Tibial nerve (tissue), 4 donors: ENCODE results near the gene JMJD6. TPM values are rescaled to one million over a fixed set of nuclear protein-coding genes. Genes with fewer than 3 reads are reported as not detected.

Experiments
- DNase-seq, 2 donors: peaks; one replicate each; pipeline ENCODE4 v3.0.0-alpha.2; 2019; ENCODE audit warnings: low spot score in 2 of 2
- H3K27ac ChIP-seq, 4 donors: fragments of 200-600 bp; sonication (generic) in 3 of 4; one replicate each; pipeline ENCODE4 v1.5.1; 2017 to 2019; ENCODE audit warnings: mild to moderate bottlenecking in 1 of 4
- H3K27me3 ChIP-seq, 2 donors: fragments of 200-600 bp; sonication (generic) in 1 of 2; one replicate each; pipeline versions ENCODE4 v1.5.1 to v1.6.0; 2017 to 2019
- H3K36me3 ChIP-seq, 3 donors: fragments of 200-600 bp; sonication (generic); one replicate each; pipeline ENCODE4 v1.5.1; 2018 to 2019
- H3K4me1 ChIP-seq, 4 donors: fragments of 200-600 bp; sonication (generic) in 3 of 4; one replicate each; pipeline ENCODE4 v1.5.1; 2017 to 2019
- H3K4me3 ChIP-seq, 4 donors: fragments of 200-600 bp; sonication (generic) in 3 of 4; one replicate each; pipeline ENCODE4 v1.5.1; 2017 to 2019; ENCODE audit warnings: mild to moderate bottlenecking in 1 of 4, moderate library complexity in 1 of 4
- H3K9me3 ChIP-seq, 4 donors: fragments of 200-600 bp; sonication (generic) in 3 of 4; one replicate each; pipeline ENCODE4 v1.5.1; 2017 to 2019
- EP300 ChIP-seq, 2 donors: sonication (generic); formaldehyde crosslinking; IDR thresholded peaks; one replicate each; pipeline ENCODE4 v1.6.1; 2017; ENCODE audit warnings: antibody characterized with exemption in 2 of 2, mild to moderate bottlenecking in 1 of 2
- POLR2A ChIP-seq, 2 donors: fragments of 450-650 bp; IDR thresholded peaks; one replicate each; pipeline ENCODE4 v1.6.1; 2017; ENCODE audit warnings: antibody characterized with exemption in 2 of 2, mild to moderate bottlenecking in 2 of 2, moderate library complexity in 2 of 2
- WGBS, 2 donors: methylation state at CpG; one replicate each; pipeline ENCODE4 v1.1.5; 2018; 5-methylcytosine and 5-hydroxymethylcytosine counted together
- total RNA-seq, 4 donors: library from RNA; depleted of rRNA; stranded (reverse); fragments of >200 nt; gene quantifications; one replicate each; pipeline ENCODE4 v1.1.0, GENCODE V29; 2016
- TF ChIP-seq, protein P1 (sequence below), 5 experiments: fragments of 200-600 bp in 3 of 5; fragments of 450-650 bp in 2 of 5; sonication (generic) in 3 of 5; IDR thresholded peaks; one replicate each; pipeline ENCODE4 v1.5.1; 2016 to 2019; ENCODE audit warnings: antibody characterized with exemption in 5 of 5, mild to moderate bottlenecking in 3 of 5, moderate library complexity in 2 of 5

The JMJD6 gene
- total RNA-seq, result 10 to 100 TPM; 14.0 to 45.0 (median 34.2) TPM

DNA sequence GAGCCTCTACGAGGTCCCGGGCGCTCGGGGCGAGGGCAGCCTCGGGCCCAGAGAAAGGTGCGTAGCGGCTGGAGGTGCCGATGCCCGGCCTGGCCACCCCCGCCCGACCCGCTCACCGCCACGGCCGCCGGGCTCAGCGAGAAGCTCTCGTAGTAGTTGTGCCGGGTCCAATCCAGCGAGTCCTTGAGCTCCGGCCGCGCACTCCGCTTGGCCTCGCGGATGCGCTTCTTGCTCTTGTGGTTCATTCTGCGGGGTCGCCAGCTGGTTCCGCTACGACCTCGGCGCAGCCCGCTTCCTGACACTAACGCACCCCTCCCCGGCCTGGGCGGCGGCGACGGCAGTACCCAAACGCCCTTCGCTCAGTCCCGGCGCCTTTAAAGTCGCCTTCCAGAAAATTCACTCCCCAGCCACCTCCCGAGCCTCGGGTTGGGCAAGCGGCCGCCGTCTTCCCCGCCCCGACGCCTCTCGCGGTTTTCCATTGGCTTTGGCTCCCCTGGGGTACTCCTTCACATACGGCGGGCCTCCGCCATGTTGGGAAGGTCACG, at the start of gene JMJD6:
TSS of gene JMJD6 (minus strand) at position 376 of the 545 bp plus-strand sequence. CDS start at position 245, 131 bp downstream.
- peaks cover 0 to 75% (median 34%) of the 10 kb centered on the region in 4 donors for H3K4me1 ChIP-seq
- WGBS, 2 donors, result 1% methylated on average over 30 to 42 of the region's 60 CpGs
- peaks cover 3 to 53% (median 11%) of the 10 kb centered on the region in 3 donors for H3K36me3 ChIP-seq

DNA sequence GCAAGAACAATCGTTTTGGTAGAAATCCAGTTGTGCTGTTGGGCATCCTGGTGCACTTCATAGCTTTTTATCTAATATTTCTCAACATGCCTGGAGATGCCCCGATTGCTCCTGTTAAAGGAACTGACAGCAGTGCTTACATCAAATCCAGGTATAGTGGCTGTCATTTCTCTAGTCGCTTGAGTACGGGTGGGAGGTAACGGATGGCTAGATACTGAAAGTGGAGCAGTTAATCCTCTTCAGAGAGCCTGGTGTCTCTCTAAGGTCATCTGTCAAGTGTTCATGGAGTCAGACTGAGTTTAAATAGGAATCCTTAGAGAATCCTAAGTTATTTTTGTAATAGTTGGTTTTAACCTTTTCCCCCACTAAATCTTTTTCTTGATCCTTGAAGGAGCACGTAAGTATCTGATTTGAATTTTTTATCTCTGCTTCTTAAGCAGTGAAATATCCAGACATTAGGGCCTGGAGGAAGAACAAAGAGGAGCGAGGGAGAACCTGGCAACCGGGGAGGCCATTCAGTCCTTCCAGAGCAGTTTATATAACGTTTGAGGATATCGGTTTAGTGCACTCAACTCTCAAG, 48.7 kb upstream of the JMJD6 start:
- no peaks in the 10 kb centered on the region for H3K9me3 ChIP-seq
- peaks cover 0 to 97% (median 12%) of the 10 kb centered on the region in 3 donors for H3K36me3 ChIP-seq
- DNase-seq, result no peak
- no peak overlapping the region for H3K4me3 ChIP-seq
- peaks cover 0 to 7% (median 0%) of the 10 kb centered on the region in 4 donors for H3K4me1 ChIP-seq
- WGBS, 2 donors, result 83 to 84% methylated on average over 10 of the region's 10 CpGs
- H3K27me3 ChIP-seq, result no peaks in the 10 kb centered on the region
- TF ChIP-seq, protein P1, sequence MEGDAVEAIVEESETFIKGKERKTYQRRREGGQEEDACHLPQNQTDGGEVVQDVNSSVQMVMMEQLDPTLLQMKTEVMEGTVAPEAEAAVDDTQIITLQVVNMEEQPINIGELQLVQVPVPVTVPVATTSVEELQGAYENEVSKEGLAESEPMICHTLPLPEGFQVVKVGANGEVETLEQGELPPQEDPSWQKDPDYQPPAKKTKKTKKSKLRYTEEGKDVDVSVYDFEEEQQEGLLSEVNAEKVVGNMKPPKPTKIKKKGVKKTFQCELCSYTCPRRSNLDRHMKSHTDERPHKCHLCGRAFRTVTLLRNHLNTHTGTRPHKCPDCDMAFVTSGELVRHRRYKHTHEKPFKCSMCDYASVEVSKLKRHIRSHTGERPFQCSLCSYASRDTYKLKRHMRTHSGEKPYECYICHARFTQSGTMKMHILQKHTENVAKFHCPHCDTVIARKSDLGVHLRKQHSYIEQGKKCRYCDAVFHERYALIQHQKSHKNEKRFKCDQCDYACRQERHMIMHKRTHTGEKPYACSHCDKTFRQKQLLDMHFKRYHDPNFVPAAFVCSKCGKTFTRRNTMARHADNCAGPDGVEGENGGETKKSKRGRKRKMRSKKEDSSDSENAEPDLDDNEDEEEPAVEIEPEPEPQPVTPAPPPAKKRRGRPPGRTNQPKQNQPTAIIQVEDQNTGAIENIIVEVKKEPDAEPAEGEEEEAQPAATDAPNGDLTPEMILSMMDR (IDR thresholded peaks at IDR 0.05), result no peak
- TF ChIP-seq POLR2A (IDR thresholded peaks at IDR 0.05) (no peak), EP300 (IDR thresholded peaks at IDR 0.05) (no peak)
- no peak overlapping the region for H3K27ac ChIP-seq

More for the DNA sequence above, at the start of gene JMJD6:
- peak; percentile 92 for DNase-seq
- Histone ChIP-seq H3K4me3 (peak within 1 kb of the TSS; percentile 65 to 90 (median 86)), H3K27me3 (no peaks in the 10 kb centered on the region), H3K9me3 (no peaks in the 10 kb centered on the region), H3K27ac (peak within 1 kb of the TSS; percentile 95 to 100 (median 99))
- peak; percentile 71 to 98 for TF ChIP-seq EP300 (IDR thresholded peaks at IDR 0.05)
- TF ChIP-seq, protein P1 (IDR thresholded peaks at IDR 0.05), result peak in 1 of 5 experiments; percentile 14
- peak; percentile 72 to 92 for TF ChIP-seq POLR2A (IDR thresholded peaks at IDR 0.05)

DNA sequence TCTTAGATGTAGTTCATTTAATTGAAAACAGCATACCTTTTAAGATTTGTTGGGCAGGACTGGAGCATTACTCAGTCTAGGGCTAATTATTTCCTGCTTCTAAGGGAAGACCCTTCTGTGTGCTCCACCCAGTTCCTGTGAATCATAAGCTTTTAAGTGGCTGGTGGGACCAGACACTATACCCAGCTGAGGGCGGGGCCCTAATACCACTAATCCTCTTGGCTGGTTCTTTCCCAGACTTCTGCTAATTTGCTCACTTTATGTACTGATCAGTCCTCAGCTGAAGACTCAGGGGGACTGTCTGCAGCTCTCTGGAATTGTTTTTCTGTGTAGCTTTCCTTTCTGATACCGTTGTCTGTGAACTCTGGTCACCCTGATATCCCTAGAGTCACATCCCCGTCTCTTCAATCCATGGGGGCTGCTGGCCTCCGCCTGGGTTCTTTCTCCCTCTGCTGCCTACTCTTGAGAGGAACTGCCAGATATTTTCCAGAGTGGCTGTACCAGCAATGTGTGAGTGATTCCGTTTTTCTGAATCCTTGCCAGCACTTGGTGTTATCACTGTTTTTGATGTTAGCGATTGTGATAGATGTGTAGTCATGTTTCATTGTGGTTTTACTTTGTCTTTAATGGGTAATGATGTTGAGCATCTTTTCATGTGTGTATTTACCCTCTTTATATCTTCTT, 46.6 kb upstream of the JMJD6 start:
- Histone ChIP-seq H3K27ac (peak overlapping the region in 1 of 4 donors; percentile 26), H3K4me1 (peaks cover 0 to 7% (median 0%) of the 10 kb centered on the region in 4 donors), H3K4me3 (no peak overlapping the region), H3K9me3 (no peaks in the 10 kb centered on the region), H3K36me3 (peaks cover 0 to 99% (median 11%) of the 10 kb centered on the region in 3 donors), H3K27me3 (no peaks in the 10 kb centered on the region)
- no peak for TF ChIP-seq POLR2A (IDR thresholded peaks at IDR 0.05)
- 63 to 72% methylated on average over 6 of the region's 6 CpGs for WGBS, 2 donors
- no peak for DNase-seq

DNA sequence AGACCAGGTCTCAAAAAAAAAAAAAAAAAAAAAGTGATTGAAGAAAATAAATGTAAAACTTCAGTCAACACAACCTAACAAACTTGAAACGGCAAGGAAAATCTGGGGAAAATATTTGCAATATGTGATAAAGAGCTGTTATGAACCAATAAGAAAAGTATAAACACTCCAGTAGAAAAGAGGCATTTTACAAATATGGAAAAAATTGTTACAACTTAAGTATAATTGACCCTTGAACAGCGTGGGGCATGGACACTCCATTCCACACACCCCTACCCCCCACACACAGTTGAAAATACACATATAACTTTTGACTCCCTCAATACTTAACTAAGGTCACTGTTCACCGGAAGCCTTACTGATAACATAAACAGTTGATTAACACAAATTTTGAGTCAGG, 32.2 kb upstream of the JMJD6 start:
- Histone ChIP-seq H3K27ac (no peak overlapping the region), H3K9me3 (no peaks in the 10 kb centered on the region), H3K4me3 (no peak overlapping the region), H3K4me1 (no peaks in the 10 kb centered on the region), H3K36me3 (peaks cover 0 to 84% (median 13%) of the 10 kb centered on the region in 3 donors), H3K27me3 (no peaks in the 10 kb centered on the region)
- WGBS, 2 donors, result 93 to 97% methylated on average over 3 of the region's 3 CpGs
- TF ChIP-seq EP300 (IDR thresholded peaks at IDR 0.05), result no peak
- TF ChIP-seq, protein P1 (IDR thresholded peaks at IDR 0.05), result no peak
- TF ChIP-seq POLR2A (IDR thresholded peaks at IDR 0.05), result no peak
- no peak for DNase-seq

DNA sequence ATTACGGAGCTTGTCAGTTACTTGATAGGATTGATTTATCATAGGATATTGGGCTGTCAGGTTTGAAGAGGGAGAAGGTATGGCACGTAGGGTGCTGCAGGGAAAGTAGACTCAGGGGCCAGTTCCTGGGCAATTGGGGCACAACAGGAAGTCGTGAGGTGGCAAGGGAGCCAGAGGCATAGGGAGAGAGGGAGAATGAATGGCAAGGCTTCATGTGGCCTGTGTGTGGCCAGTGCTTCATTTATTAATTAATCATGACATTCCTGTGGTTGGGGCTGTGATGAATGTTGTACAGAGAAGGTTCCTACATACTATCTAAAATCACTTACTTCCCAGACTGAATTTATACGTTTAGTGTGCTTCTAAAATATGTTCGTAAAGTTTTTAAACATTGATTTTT, 30.9 kb upstream of the JMJD6 start:
- peaks cover 0 to 82% (median 13%) of the 10 kb centered on the region in 3 donors for H3K36me3 ChIP-seq
- no peak overlapping the region for H3K27ac ChIP-seq
- no peaks in the 10 kb centered on the region for H3K27me3 ChIP-seq
- TF ChIP-seq, protein P1 (IDR thresholded peaks at IDR 0.05), result no peak
- TF ChIP-seq POLR2A (IDR thresholded peaks at IDR 0.05) (no peak), EP300 (IDR thresholded peaks at IDR 0.05) (no peak)
- H3K4me3 ChIP-seq, result no peak overlapping the region
- H3K4me1 ChIP-seq, result no peaks in the 10 kb centered on the region
- no peaks in the 10 kb centered on the region for H3K9me3 ChIP-seq
- WGBS, 2 donors, result 88 to 90% methylated on average over 5 of the region's 5 CpGs
- DNase-seq, result no peak
